Medulla oblongata (tissue), 1 donor: ENCODE results near the gene MEIS1.
A peak's percentile ranks its signal among the peaks of the same experiment; 100 is the strongest.
"Not testable (repeated sequence)": the region's sequence is repeated elsewhere in the genome, so short reads cannot be mapped to it uniquely, and the experiment has no call there.

Experiments used
- DNase-seq: peaks from one replicate; pipeline ENCODE4 v3.0.0-alpha.2; 2015; ENCODE audit errors: extremely low spot score

The MEIS1 gene

GRCh38 chr2:66467718-66468117 lies 32.8 kb downstream of the MEIS1 start:
- no peak for DNase-seq

GRCh38 chr2:66469214-66469902 lies 34.4 kb downstream of the MEIS1 start:
- DNase-seq = no peak

- no peak for DNase-seq
Measured at GRCh38 chr2:66470199-66470598, 35.3 kb downstream of the MEIS1 start.

- DNase-seq = no peak
Measured at GRCh38 chr2:66472225-66472843, 37.4 kb downstream of the MEIS1 start.

GRCh38 chr2:66477135-66477842 lies 42.4 kb downstream of the MEIS1 start:
- DNase-seq = no peak

- DNase-seq = no peak
Measured at GRCh38 chr2:66478299-66478698, 43.4 kb downstream of the MEIS1 start.

GRCh38 chr2:66478731-66479316 lies 43.9 kb downstream of the MEIS1 start:
- DNase-seq = no peak

GRCh38 chr2:66481100-66481549 lies 46.2 kb downstream of the MEIS1 start:
- no peak for DNase-seq

- not testable (repeated sequence) for DNase-seq
Measured at GRCh38 chr2:66485252-66485651, 50.3 kb downstream of the MEIS1 start.

- no peak for DNase-seq
Measured at GRCh38 chr2:66488946-66489345, 54.0 kb downstream of the MEIS1 start.

- peak; percentile 68 for DNase-seq
Measured at GRCh38 chr2:66489436-66489835, 54.5 kb downstream of the MEIS1 start.

- DNase-seq = no peak
Measured at GRCh38 chr2:66490588-66491001, 55.7 kb downstream of the MEIS1 start.

- DNase-seq = no peak
Measured at GRCh38 chr2:66494708-66495107, 59.8 kb downstream of the MEIS1 start.

GRCh38 chr2:66495788-66496640 lies 61.1 kb downstream of the MEIS1 start:
- peak; percentile 37 for DNase-seq

- no peak for DNase-seq
Measured at GRCh38 chr2:66496670-66497420, 61.9 kb downstream of the MEIS1 start.

GRCh38 chr2:66497431-66498288 lies 62.7 kb downstream of the MEIS1 start:
- no peak for DNase-seq

GRCh38 chr2:66498289-66498975 lies 63.5 kb downstream of the MEIS1 start:
- DNase-seq = no peak

- no peak for DNase-seq
Measured at GRCh38 chr2:66501267-66501666, 66.3 kb downstream of the MEIS1 start.

GRCh38 chr2:66506265-66506664 lies 71.3 kb downstream of the MEIS1 start:
- DNase-seq = no peak
